Endothelial cell of umbilical vein (primary cell): ENCODE data around the gene GET4.

Experiments used
- EZH2 ChIP-seq: IDR thresholded peaks from 2 replicates; pipeline ENCODE4 v1.6.1; 2012; ENCODE audit warnings: borderline replicate concordance, low read depth, mild to moderate bottlenecking, moderate library complexity, low read length, inconsistent platforms; ENCODE audit not compliant: severe bottlenecking
- FOS ChIP-seq: IDR thresholded peaks from 2 replicates; pipeline ENCODE4 v1.6.1; 2011; ENCODE audit warnings: mild to moderate bottlenecking, low read length, moderate library complexity, borderline replicate concordance; ENCODE audit not compliant: insufficient read depth
- GATA2 ChIP-seq: IDR thresholded peaks from 2 replicates; pipeline ENCODE4 v1.7.0; 2011; ENCODE audit warnings: low read depth, mild to moderate bottlenecking, moderate library complexity, mixed read lengths, low read length; ENCODE audit not compliant: insufficient read length, insufficient read depth
- MAX ChIP-seq: IDR thresholded peaks from 2 replicates; pipeline ENCODE4 v1.6.1; 2011; ENCODE audit not compliant: insufficient read depth, insufficient read length
- POLR2A ChIP-seq: IDR thresholded peaks from 2 replicates; pipeline ENCODE4 v1.6.1; 2012; ENCODE audit warnings: low read depth, mild to moderate bottlenecking, control low read depth, low read length
- POLR2AphosphoS5 ChIP-seq: IDR thresholded peaks from 2 replicates; pipeline ENCODE4 v1.6.1; 2012; ENCODE audit warnings: low read depth, mild to moderate bottlenecking, control low read depth, low read length, moderate library complexity; ENCODE audit not compliant: insufficient read depth
- TF ChIP-seq, protein P1 (sequence below), 2 donors: IDR thresholded peaks; 1 replicate in 1 of 2; 2 replicates in 1 of 2; pipeline ENCODE4 v1.5.1; 2011; ENCODE audit warnings: low read length in 2 of 2, mild to moderate bottlenecking in 2 of 2, moderate library complexity in 2 of 2, control low read depth in 1 of 2, inconsistent platforms in 1 of 2, low read depth in 1 of 2; ENCODE audit not compliant: insufficient read depth in 1 of 2; ENCODE audit errors: extremely low read depth in 1 of 2

GRCh38 chr7:887488-887820 lies 11.1 kb downstream of the GET4 start:
- TF ChIP-seq, protein P1, sequence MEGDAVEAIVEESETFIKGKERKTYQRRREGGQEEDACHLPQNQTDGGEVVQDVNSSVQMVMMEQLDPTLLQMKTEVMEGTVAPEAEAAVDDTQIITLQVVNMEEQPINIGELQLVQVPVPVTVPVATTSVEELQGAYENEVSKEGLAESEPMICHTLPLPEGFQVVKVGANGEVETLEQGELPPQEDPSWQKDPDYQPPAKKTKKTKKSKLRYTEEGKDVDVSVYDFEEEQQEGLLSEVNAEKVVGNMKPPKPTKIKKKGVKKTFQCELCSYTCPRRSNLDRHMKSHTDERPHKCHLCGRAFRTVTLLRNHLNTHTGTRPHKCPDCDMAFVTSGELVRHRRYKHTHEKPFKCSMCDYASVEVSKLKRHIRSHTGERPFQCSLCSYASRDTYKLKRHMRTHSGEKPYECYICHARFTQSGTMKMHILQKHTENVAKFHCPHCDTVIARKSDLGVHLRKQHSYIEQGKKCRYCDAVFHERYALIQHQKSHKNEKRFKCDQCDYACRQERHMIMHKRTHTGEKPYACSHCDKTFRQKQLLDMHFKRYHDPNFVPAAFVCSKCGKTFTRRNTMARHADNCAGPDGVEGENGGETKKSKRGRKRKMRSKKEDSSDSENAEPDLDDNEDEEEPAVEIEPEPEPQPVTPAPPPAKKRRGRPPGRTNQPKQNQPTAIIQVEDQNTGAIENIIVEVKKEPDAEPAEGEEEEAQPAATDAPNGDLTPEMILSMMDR (IDR thresholded peaks at IDR 0.05; ENCODE audit: extremely low read depth in 1 of 2, insufficient read depth in 1 of 2, low read depth in 1 of 2, low read length in 2 of 2), result no peak
- TF ChIP-seq MAX (no peak), GATA2 (no peak), EZH2 (no peak), POLR2A (no peak), POLR2AphosphoS5 (no peak), FOS (no peak)
